Measurements from ENCODE around the gene FAM50A.
A peak's percentile ranks its signal among the peaks of the same experiment; 100 is the strongest.

Gene FAM50A

GRCh38 chrX:154413142-154413541, 30.8 kb upstream of the FAM50A start:
- no peak for DNase-seq

DNA sequence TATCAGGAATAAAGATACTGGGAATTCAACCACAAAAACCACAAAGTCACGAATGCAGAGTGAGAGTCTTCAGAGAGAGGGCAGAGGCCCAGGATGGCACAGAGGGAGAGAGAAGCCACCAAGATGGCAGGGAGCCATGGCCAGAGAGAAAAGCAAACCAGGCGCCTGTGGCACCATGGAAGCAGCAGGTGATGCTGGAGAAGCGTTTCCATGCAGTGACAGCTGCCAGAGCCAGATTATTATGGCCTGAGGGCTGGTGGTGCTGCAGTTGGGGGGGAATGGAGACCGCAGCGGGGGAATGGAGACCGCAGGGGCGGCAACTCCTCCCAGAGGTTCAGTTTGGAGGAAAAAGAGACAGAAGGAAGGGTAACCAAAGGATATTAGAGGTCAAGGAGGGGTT, 26.8 kb upstream of the FAM50A start:
- no peak for DNase-seq

- no peak for DNase-seq
These were observed 24.8 kb upstream of the FAM50A start for GRCh38 chrX:154419189-154419588.

DNA sequence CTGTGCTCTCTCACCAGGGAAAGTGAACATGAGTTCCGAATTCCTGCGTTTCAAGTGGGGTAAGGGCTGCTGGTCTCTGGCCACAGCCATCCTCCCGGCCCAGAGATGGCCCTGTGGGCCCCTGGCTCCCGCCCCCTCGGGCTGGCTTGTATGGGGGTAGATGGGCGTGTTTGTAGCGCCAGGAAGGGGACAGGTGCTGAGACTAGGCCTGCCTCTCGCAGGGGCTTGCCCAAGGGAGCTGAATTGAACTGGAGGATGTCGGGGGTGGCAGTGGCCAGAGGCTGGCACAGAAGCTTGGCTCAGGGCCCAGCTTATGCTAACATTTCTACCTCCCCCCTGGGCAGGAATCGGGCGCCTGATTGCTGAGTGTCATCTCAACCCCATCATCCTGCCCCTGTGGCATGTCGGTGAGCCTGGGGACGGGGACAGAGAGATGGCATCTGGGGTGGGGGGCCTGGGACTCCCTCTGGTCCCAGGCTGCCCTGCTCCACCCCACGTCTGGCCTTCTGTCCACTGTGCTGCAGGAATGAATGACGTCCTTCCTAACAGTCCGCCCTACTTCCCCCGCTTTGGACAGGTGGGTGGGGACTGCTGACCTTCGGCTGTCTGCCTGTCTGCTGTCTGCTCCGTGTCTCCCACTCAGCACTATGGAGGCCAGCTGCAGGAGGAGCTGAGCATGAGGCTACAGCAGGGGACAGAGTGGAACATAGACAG, 24.1 kb upstream of the FAM50A start:
- DNase-seq: no peak

- DNase-seq: no peak
These were observed 23.6 kb upstream of the FAM50A start for GRCh38 chrX:154420402-154420756.

- DNase-seq: no peak
These were observed 16.8 kb upstream of the FAM50A start for GRCh38 chrX:154426916-154427770.

GRCh38 chrX:154428176-154429171, 15.5 kb upstream of the FAM50A start, which contains the start of gene ATP6AP1:
Gene ATP6AP1, plus strand, starts transcription at chrX:154428677. Its CDS starts 16 bp downstream, at chrX:154428693.
- DNase-seq: peak; percentile 92

- DNase-seq: no peak
These were observed 14.2 kb upstream of the FAM50A start for GRCh38 chrX:154429711-154430110.

DNA sequence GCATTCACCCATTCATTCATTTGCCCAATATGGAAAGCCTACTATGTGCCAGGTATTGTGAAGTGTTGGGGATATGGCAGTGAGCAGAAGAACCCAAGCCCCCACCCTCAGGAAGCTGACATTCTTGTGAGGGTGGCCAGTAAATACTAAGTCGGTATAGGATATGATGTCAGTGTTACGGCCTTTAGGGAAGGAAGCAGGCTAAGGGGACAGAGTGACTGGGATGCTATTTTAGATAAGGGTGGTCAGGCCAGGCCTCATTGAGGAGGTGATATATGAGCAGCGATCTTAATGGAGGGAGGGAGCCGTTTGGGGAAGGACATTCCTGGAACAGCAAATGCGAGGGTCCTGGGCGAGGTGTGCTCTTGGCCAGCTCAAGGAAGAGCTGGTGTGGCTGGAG, 13.5 kb upstream of the FAM50A start:
- no peak for DNase-seq

DNA sequence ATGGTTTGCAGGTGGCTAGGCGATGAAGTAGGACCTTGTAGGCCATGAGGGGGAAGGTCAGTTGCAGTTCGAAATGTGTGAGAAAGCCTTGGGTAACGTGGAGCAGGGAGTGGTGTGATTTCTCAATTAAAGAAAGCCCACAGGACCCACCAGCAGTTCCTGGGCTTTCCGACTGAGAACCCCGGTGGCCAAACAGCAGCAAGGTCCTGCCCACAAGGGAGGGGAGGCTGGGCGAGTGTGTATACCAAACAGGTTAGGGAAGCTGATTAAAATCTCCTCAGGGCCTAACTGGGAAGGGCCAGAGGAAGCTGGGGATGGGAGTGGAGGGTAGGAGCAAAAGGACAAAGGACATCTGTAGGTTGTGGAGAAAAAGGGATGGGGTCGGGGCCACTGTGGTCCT, 13.0 kb upstream of the FAM50A start:
- no peak for DNase-seq

- DNase-seq: no peak
These were observed 12.6 kb upstream of the FAM50A start for GRCh38 chrX:154431341-154431740.

GRCh38 chrX:154432210-154432609, 11.7 kb upstream of the FAM50A start:
- DNase-seq: no peak

DNA sequence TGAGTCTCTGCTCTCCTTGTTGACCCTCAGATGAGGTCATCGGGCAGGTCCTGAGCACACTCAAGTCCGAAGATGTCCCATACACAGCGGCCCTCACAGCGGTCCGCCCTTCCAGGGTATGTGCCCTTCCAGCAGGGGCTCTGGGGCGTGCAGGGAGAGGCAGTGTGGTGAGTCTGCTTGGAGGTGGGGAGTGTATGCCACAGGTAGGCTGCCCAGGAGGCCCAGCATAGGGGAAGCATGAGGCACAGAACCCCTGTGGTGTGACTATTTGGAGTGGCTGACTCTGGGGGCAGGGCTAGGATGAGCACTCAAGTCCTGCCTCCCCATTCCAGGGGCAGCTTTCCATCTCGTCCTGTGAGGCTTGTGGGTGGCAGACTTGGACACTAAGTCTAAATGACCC, 10.3 kb upstream of the FAM50A start:
- DNase-seq: no peak

- DNase-seq: no peak
These were observed 9.4 kb upstream of the FAM50A start for GRCh38 chrX:154434394-154435168.

- DNase-seq: no peak
These were observed 8.7 kb upstream of the FAM50A start for GRCh38 chrX:154435171-154435733.

- DNase-seq: peak; percentile 18
These were observed 7.5 kb upstream of the FAM50A start for GRCh38 chrX:154436374-154436982.

- peak; percentile 64 for DNase-seq
These were observed 6.8 kb upstream of the FAM50A start, which contains the start of gene GDI1 for GRCh38 chrX:154436983-154437752. Gene GDI1, plus strand, starts transcription at chrX:154437154. Its CDS starts 101 bp downstream, at chrX:154437255.

DNA sequence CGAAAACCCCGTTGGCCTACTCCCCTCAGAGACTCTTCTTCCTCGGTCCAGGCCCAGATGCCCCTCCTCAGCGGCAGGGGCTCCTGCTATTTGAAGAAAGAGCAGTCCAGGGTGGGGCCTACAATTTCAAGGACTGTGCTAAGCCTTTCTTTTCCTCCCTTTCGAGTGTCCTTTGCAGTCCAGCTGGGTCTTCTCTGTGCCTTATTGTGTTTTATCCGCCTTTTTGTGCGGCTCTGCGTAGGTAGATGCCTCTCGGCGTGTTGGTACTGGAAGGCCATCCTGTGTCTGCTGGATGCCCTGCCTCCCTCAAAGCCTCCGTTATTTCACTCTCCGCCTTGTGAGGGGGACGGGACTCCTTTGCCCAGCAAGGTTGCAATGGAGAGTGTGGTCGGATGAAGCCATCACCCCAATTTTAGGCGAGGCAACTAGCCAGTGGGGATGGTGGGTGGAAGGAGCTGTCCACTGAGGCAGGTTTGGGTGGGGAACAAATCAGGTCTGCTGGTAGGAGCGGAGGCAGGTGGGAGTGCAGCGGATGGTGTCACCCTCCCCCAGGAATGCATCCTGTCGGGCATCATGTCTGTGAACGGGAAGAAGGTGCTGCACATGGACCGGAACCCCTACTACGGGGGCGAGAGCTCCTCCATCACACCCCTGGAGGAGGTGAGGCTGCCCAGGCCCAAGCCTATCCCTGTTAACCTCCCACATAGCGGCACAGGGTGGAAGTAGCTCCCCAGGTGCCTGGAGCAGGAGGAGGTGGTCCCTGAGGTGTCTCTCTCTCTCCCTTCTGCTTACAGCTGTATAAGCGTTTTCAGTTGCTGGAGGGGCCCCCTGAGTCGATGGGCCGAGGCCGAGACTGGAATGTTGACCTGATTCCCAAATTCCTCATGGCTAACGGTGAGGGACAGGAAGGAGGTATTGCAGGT, 5.7 kb upstream of the FAM50A start:
- DNase-seq: no peak

- DNase-seq: no peak
These were observed 4.1 kb upstream of the FAM50A start for GRCh38 chrX:154439841-154440240.
